Suprapubic skin (tissue), 4 donors: ENCODE results near the gene GTF2H1.

Experiments
- CTCF ChIP-seq, 2 donors: fragments of 200-600 bp in 1 of 2; fragments of 450-650 bp in 1 of 2; sonication (generic) in 1 of 2; IDR thresholded peaks; one replicate each; pipeline ENCODE4 v1.5.1; 2016 to 2019; ENCODE audit warnings: antibody characterized with exemption in 2 of 2, mild to moderate bottlenecking in 1 of 2, moderate library complexity in 1 of 2
- POLR2A ChIP-seq, 2 donors: fragments of 450-650 bp; IDR thresholded peaks; one replicate each; pipeline ENCODE4 v1.6.1; 2017; ENCODE audit warnings: antibody characterized with exemption in 2 of 2, mild to moderate bottlenecking in 2 of 2, moderate library complexity in 2 of 2
- POLR2AphosphoS5 ChIP-seq, 3 donors: sonication (generic); formaldehyde crosslinking; IDR thresholded peaks; one replicate each; pipeline ENCODE4 v1.6.1; 2017; ENCODE audit warnings: antibody characterized with exemption in 3 of 3

DNA sequence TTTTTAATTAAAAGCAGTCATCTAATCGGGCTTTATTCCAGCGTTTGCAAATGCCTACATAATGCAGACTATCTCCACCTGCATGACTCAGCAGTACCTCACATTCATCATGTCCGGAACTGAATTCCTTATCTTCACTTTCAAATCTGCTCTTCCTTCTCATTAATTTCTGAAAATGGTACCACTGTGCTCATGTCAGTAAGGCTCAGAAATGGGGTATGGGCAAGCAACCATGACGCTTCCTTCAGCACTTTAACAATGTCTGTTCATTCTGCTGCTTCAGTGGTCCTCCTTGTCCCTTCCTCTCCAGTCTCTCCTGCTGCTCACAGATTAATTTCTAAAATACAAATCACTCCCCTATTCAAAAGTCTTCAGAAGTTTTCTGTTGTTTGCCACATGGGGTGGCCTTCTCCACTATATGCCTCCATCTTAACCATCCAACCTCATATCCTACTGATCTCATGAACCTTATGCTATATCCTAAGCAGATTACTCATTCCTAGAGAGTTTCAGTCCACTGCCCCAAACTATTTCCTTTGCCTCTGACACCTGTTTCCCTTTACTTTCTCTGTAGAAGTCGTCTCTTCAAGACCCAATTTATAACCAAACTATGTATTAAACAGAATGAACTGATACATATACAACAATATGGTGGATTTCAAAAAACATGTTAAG lies 7.0 kb downstream of the GTF2H1 start:
- no peak for TF ChIP-seq POLR2A (IDR thresholded peaks at IDR 0.05)
- no peak for TF ChIP-seq CTCF (IDR thresholded peaks at IDR 0.05)
- TF ChIP-seq POLR2AphosphoS5 (IDR thresholded peaks at IDR 0.05): no peak
